GM21825 (cell line): ENCODE data around the gene TXNRD1.
"Not testable (repeated sequence)": the region's sequence is repeated elsewhere in the genome, so short reads cannot be mapped to it uniquely, and the experiment has no call there.

Experiments used
- ATAC-seq: cut with Tn5 transposase; IDR thresholded peaks from one replicate; pipeline ENCODE4 v1.9.1; 2021; ENCODE audit warnings: mild to moderate bottlenecking, moderate library complexity; ENCODE audit not compliant: unreplicated experiment

Gene TXNRD1

GRCh38 chr12:104189915-104190555, 25.5 kb upstream of the TXNRD1 start:
- no peak for ATAC-seq

GRCh38 chr12:104190641-104191176, 24.9 kb upstream of the TXNRD1 start:
- ATAC-seq: no peak

- no peak for ATAC-seq
Observed at GRCh38 chr12:104197264-104197663, 18.3 kb upstream of the TXNRD1 start.

GRCh38 chr12:104199964-104200363, 15.6 kb upstream of the TXNRD1 start:
- no peak for ATAC-seq

GRCh38 chr12:104201238-104202001, 14.2 kb upstream of the TXNRD1 start:
- ATAC-seq: no peak

- ATAC-seq: no peak
Observed at GRCh38 chr12:104204690-104205480, 10.7 kb upstream of the TXNRD1 start.

- no peak for ATAC-seq
Observed at GRCh38 chr12:104207416-104208205, 8.0 kb upstream of the TXNRD1 start.

GRCh38 chr12:104212516-104212915, 3.1 kb upstream of the TXNRD1 start:
- ATAC-seq: no peak

- no peak for ATAC-seq
Observed at GRCh38 chr12:104213952-104214351, 1.6 kb upstream of the TXNRD1 start.

GRCh38 chr12:104216521-104216924, 944 bp downstream of the TXNRD1 start:
- ATAC-seq: no peak

- ATAC-seq: not testable (repeated sequence)
Observed at GRCh38 chr12:104218506-104218905, 2.9 kb downstream of the TXNRD1 start.

- ATAC-seq: no peak
Observed at GRCh38 chr12:104218935-104219334, 3.4 kb downstream of the TXNRD1 start.

GRCh38 chr12:104219361-104219892, 3.8 kb downstream of the TXNRD1 start:
- ATAC-seq: no peak

- ATAC-seq: no peak
Observed at GRCh38 chr12:104219908-104220404, 4.4 kb downstream of the TXNRD1 start.

- no peak for ATAC-seq
Observed at GRCh38 chr12:104220931-104221330, 5.4 kb downstream of the TXNRD1 start.

GRCh38 chr12:104222976-104223375, 7.4 kb downstream of the TXNRD1 start:
- no peak for ATAC-seq

GRCh38 chr12:104223712-104224111, 8.1 kb downstream of the TXNRD1 start:
- ATAC-seq: no peak

- no peak for ATAC-seq
Observed at GRCh38 chr12:104226672-104227071, 11.1 kb downstream of the TXNRD1 start.

- ATAC-seq: no peak
Observed at GRCh38 chr12:104230304-104231095, 14.9 kb downstream of the TXNRD1 start.
